ENCODE measurements around the gene CUTA.

- TF ChIP-seq GATA2 (IDR thresholded peaks at IDR 0.05; ENCODE audit: low read depth, low read length) (peak; percentile 59; the same call in 1 of the 2 replicates), GATA3 (IDR thresholded peaks at IDR 0.05; ENCODE audit: low read depth, low read length) (no peak)
Observed at GRCh38 chr6:33372526-33373123, 45.3 kb downstream of the CUTA start.

Measured in SH-SY5Y (cell line).